GM19328 (cell line): ENCODE results near the gene FTSJ1.
"Not testable (repeated sequence)": the region's sequence is repeated elsewhere in the genome, so short reads cannot be mapped to it uniquely, and the experiment has no call there.

Experiments
- ATAC-seq: cut with Tn5 transposase; IDR thresholded peaks from one replicate; pipeline ENCODE4 v1.9.1; 2021; ENCODE audit warnings: mild to moderate bottlenecking, moderate library complexity; ENCODE audit not compliant: unreplicated experiment

The FTSJ1 gene

GRCh38 chrX:48492293-48492910 is 16.4 kb downstream of the FTSJ1 start:
- no peak for ATAC-seq

GRCh38 chrX:48493890-48494364 is 17.9 kb downstream of the FTSJ1 start:
- no peak for ATAC-seq

- ATAC-seq = no peak
These were observed 20.7 kb downstream of the FTSJ1 start for GRCh38 chrX:48496660-48497059.

- no peak for ATAC-seq
These were observed 21.9 kb downstream of the FTSJ1 start for GRCh38 chrX:48497871-48498270.

- no peak for ATAC-seq
These were observed 22.4 kb downstream of the FTSJ1 start for GRCh38 chrX:48498374-48498809.

GRCh38 chrX:48504261-48504660 is 28.3 kb downstream of the FTSJ1 start:
- ATAC-seq = no peak

GRCh38 chrX:48505481-48505880 is 29.5 kb downstream of the FTSJ1 start:
- ATAC-seq = no peak

GRCh38 chrX:48507246-48507645 is 31.2 kb downstream of the FTSJ1 start:
- no peak for ATAC-seq

- ATAC-seq = peak; percentile 75
These were observed 32.6 kb downstream of the FTSJ1 start, which contains the start of gene PORCN for GRCh38 chrX:48508400-48509244. Gene PORCN, plus strand, starts transcription at chrX:48508992. Its CDS starts 829 bp downstream, at chrX:48509821.

GRCh38 chrX:48509245-48509590 is 33.2 kb downstream of the FTSJ1 start:
- no peak for ATAC-seq

GRCh38 chrX:48509619-48510018 is 33.6 kb downstream of the FTSJ1 start:
- no peak for ATAC-seq

GRCh38 chrX:48511560-48511959 is 35.6 kb downstream of the FTSJ1 start:
- no peak for ATAC-seq

GRCh38 chrX:48512371-48512935 is 36.5 kb downstream of the FTSJ1 start:
- ATAC-seq = no peak

GRCh38 chrX:48513670-48514069 is 37.7 kb downstream of the FTSJ1 start:
- no peak for ATAC-seq

GRCh38 chrX:48514126-48514806 is 38.3 kb downstream of the FTSJ1 start:
- no peak for ATAC-seq

- ATAC-seq = no peak
These were observed 39.0 kb downstream of the FTSJ1 start for GRCh38 chrX:48514868-48515460.

GRCh38 chrX:48515842-48516241 is 39.8 kb downstream of the FTSJ1 start:
- no peak for ATAC-seq

GRCh38 chrX:48516285-48516684 is 40.3 kb downstream of the FTSJ1 start:
- no peak for ATAC-seq

- ATAC-seq = no peak
These were observed 41.0 kb downstream of the FTSJ1 start for GRCh38 chrX:48516987-48517386.

- not testable (repeated sequence) for ATAC-seq
These were observed 43.5 kb downstream of the FTSJ1 start for GRCh38 chrX:48519481-48519880.

- ATAC-seq = no peak
These were observed 44.5 kb downstream of the FTSJ1 start for GRCh38 chrX:48520455-48520854.
